K562 (cell line): Measurements from ENCODE around the gene ZNF837. TPM values are rescaled to one million over a fixed set of nuclear protein-coding genes. Genes with fewer than 3 reads are reported as not detected.

Source experiments
- ATF1 ChIP-seq, 2 experiments: fragments of 450-650 bp in 1 of 2; IDR thresholded peaks; 2 replicates each; pipeline ENCODE4 v1.6.1; 2016; ENCODE audit warnings: missing compliant biosample characterization in 1 of 2, missing genetic modification characterization in 1 of 2
- CBFA2T2 ChIP-seq: fragments of 450-650 bp; conservative IDR thresholded peaks from 2 replicates; pipeline ENCODE4 v1.6.1; 2017; ENCODE audit warnings: mild to moderate bottlenecking
- CREM ChIP-seq: IDR thresholded peaks from 2 replicates; pipeline ENCODE4 v1.6.1; 2014; ENCODE audit warnings: antibody characterized with exemption, low read depth
- HDAC8 ChIP-seq: fragments of 450-650 bp; IDR thresholded peaks from 2 replicates; pipeline ENCODE4 v1.6.1; 2016; ENCODE audit warnings: mild to moderate bottlenecking, missing genetic modification characterization, moderate library complexity, missing compliant biosample characterization
- IFI16 ChIP-seq: fragments of 250-450 bp; sonication (Bioruptor Pico); IDR thresholded peaks from 2 replicates; pipeline ENCODE4 v2.1.2; 2022; ENCODE audit warnings: mild to moderate bottlenecking, inconsistent platforms
- ILF3 ChIP-seq: fragments of 450-650 bp; IDR thresholded peaks from 2 replicates; pipeline ENCODE4 v1.6.1; 2018; ENCODE audit warnings: antibody characterized with exemption, mild to moderate bottlenecking, moderate library complexity, borderline replicate concordance
- IRF9 ChIP-seq: fragments of 450-650 bp; IDR thresholded peaks from 2 replicates; pipeline ENCODE4 v1.6.1; 2016; ENCODE audit warnings: missing biosample characterization, missing genetic modification characterization
- KDM5B ChIP-seq: fragments of 200-600 bp; sonication (generic); IDR thresholded peaks from 2 replicates; pipeline ENCODE4 v1.6.1; 2012; ENCODE audit warnings: low read depth, mild to moderate bottlenecking, moderate library complexity, low read length, control low read depth, inconsistent platforms; ENCODE audit not compliant: insufficient replicate concordance
- KLF1 ChIP-seq: fragments of 450-650 bp; IDR thresholded peaks from 2 replicates; pipeline ENCODE4 v1.6.1; 2016; ENCODE audit warnings: missing genetic modification characterization, missing compliant biosample characterization
- MYBL2 ChIP-seq, 2 experiments: fragments of 450-650 bp in 1 of 2; sonication (generic) in 1 of 2; formaldehyde crosslinking in 1 of 2; IDR thresholded peaks; 2 replicates each; pipeline versions ENCODE4 v1.6.1 to v1.8.1; 2017 to 2022; ENCODE audit warnings: borderline replicate concordance in 1 of 2, inconsistent platforms in 1 of 2, low read depth in 1 of 2, mild to moderate bottlenecking in 1 of 2, missing genetic modification reagents in 1 of 2, moderate library complexity in 1 of 2
- NFIC ChIP-seq: fragments of 450-650 bp; IDR thresholded peaks from 2 replicates; pipeline ENCODE4 v1.6.1; 2017; ENCODE audit warnings: mild to moderate bottlenecking, inconsistent platforms
- PHB2 ChIP-seq: fragments of 450-650 bp; IDR thresholded peaks from 2 replicates; pipeline ENCODE4 v1.6.1; 2017; ENCODE audit warnings: low read depth
- PHF21A ChIP-seq: fragments of 450-650 bp; IDR thresholded peaks from 2 replicates; pipeline ENCODE4 v1.6.1; 2017; ENCODE audit warnings: low read depth, borderline replicate concordance
- RBBP5 ChIP-seq: fragments of 200-600 bp; sonication (generic); IDR thresholded peaks from 2 replicates; pipeline ENCODE4 v1.6.1; 2012; ENCODE audit warnings: borderline replicate concordance, mild to moderate bottlenecking, low read length, control low read depth, inconsistent platforms; ENCODE audit not compliant: insufficient read depth, poor library complexity, severe bottlenecking
- RBM39 ChIP-seq: fragments of 200-400 bp; formaldehyde crosslinking; optimal IDR thresholded peaks from 2 replicates; pipeline ENCODE3; 2018; ENCODE audit warnings: low read depth, low read length
- REST ChIP-seq, 2 experiments: fragments of 450-650 bp; formaldehyde crosslinking in 1 of 2; IDR thresholded peaks; 2 replicates each; pipeline versions ENCODE4 v1.4.0 to v1.6.1; 2014 to 2020; ENCODE audit warnings: mild to moderate bottlenecking in 2 of 2, borderline replicate concordance in 1 of 2, low read depth in 1 of 2
- SMAD3 ChIP-seq: fragments of 450-650 bp; formaldehyde crosslinking; conservative IDR thresholded peaks from 2 replicates; pipeline ENCODE4 v1.4.0; 2020; ENCODE audit warnings: mild to moderate bottlenecking
- TCF7L2 ChIP-seq: fragments of 150-350 bp; IDR thresholded peaks from 2 replicates; pipeline ENCODE4 v1.6.1; 2016; ENCODE audit warnings: low read depth, mild to moderate bottlenecking, low read length, moderate library complexity
- polyA plus RNA-seq, 8 experiments: library from polyadenylated mRNA; depleted of rRNA in 4 of 8; stranded (reverse) in 5 of 8; unstranded in 3 of 8; fragments of >200 nt; fragmentation: Nextera tagmentation in 2 of 8; fragmentation: Illumina TruSeq in 1 of 8; extraction: Ambion mirVana in 2 of 8; extraction: Trizol in 1 of 8; gene quantifications; 2 replicates each; pipeline versions ENCODE4 v1.2.1 to v1.2.3, GENCODE V29; 2011 to 2014; ENCODE audit warnings: inconsistent platforms in 1 of 8, missing spikeins in 1 of 8
- total RNA-seq, 7 experiments: library from RNA; depleted of rRNA in 6 of 7; stranded (reverse); fragments of >200 nt in 6 of 7; fragmentation: Illumina TruSeq in 2 of 7; extraction: Trizol in 2 of 7; gene quantifications; 2 replicates each; pipeline versions ENCODE4 v1.2.1 to v1.2.3, GENCODE V29; 2011 to 2021; ENCODE audit warnings: low replicate concordance in 1 of 7

ZNF837 gene
- total and polyA plus RNA-seq, 9 of the 15 experiments (the other 6 are each of a cell fraction or from before 2014, with no cell fraction given), result 0.11 to 2.1 (median 0.57) TPM; not detected in 4

- TF ChIP-seq IFI16, result no peak
- peak; percentile 66; the same call in 1 of the 2 replicates for TF ChIP-seq IRF9 (tag)
- TF ChIP-seq CREM, result peak; percentile 99
- 0 out of 2 replicates have a peak, but pooled peaks have one; percentile 27 for TF ChIP-seq MYBL2 (IDR thresholded peaks at IDR 0.05; ENCODE audit: low read depth)
- no peak for TF ChIP-seq MYBL2 (CRISPR knock-in tag; IDR thresholded peaks at IDR 0.05; ENCODE audit: borderline replicate concordance)
- TF ChIP-seq REST (IDR thresholded peaks at IDR 0.05; ENCODE audit: borderline replicate concordance), result no peak
- TF ChIP-seq REST (CRISPR knock-in tag; IDR thresholded peaks at IDR 0.05; ENCODE audit: low read depth), result peak; percentile 81
- TF ChIP-seq KLF1 (tag), result peak; percentile 91; the same call in 1 of the 2 replicates
- no peak for TF ChIP-seq CBFA2T2
- peak; percentile 58 for TF ChIP-seq NFIC
- peak; percentile 84; the same call in 1 of the 2 replicates for TF ChIP-seq HDAC8
- TF ChIP-seq RBM39, result no peak
- TF ChIP-seq RBBP5, result peak; percentile 95
- TF ChIP-seq ILF3, result no peak
- TF ChIP-seq PHB2, result no peak
- no peak for TF ChIP-seq SMAD3 (CRISPR knock-in tag)
- no peak for TF ChIP-seq TCF7L2
- peak; percentile 72 for TF ChIP-seq KDM5B
- TF ChIP-seq PHF21A, result peak; percentile 45; the same call in 1 of the 2 replicates
- TF ChIP-seq ATF1 (CRISPR knock-in tag; IDR thresholded peaks at IDR 0.05), result peak; percentile 75
- peak; percentile 99 for TF ChIP-seq ATF1 (tag; IDR thresholded peaks at IDR 0.05)
Measured at GRCh38 chr19:58326914-58327726, 53.7 kb downstream of the ZNF837 start, which contains the start of gene ZSCAN22 (continued).
